Neural progenitor cell (in vitro differentiated cells): ENCODE measurements around the gene RET.

ENCODE experiments used
- CTCF ChIP-seq: fragments of 200-600 bp; sonication (generic); IDR thresholded peaks from 2 replicates; pipeline ENCODE4 v1.5.1; 2017; ENCODE audit warnings: antibody characterized with exemption, mild to moderate bottlenecking
- EZH2 ChIP-seq: fragments of 200-600 bp; sonication (generic); IDR thresholded peaks from 2 replicates; pipeline ENCODE4 v1.6.1; 2017; ENCODE audit warnings: antibody characterized with exemption, mild to moderate bottlenecking, moderate library complexity
- EZH2phosphoT487 ChIP-seq: fragments of 200-600 bp; sonication (generic); IDR thresholded peaks from 2 replicates; pipeline ENCODE4 v1.6.1; 2017; ENCODE audit warnings: antibody characterized with exemption

- no peak for TF ChIP-seq CTCF
- no peak for TF ChIP-seq EZH2
- no peak for TF ChIP-seq EZH2phosphoT487
Observed at GRCh38 chr10:43162604-43163003, 85.7 kb downstream of the RET start.
